ENCODE measurements around the gene PGS1.
A peak's percentile ranks its signal among the peaks of the same experiment; 100 is the strongest.

The PGS1 gene

GRCh38 chr17:78427140-78427539 lies 48.7 kb downstream of the PGS1 start:
- DNase-seq (ENCODE audit: low spot score), result no peak

GRCh38 chr17:78428025-78428575 lies 49.7 kb downstream of the PGS1 start:
- no peak for DNase-seq (ENCODE audit: low spot score)

GRCh38 chr17:78428836-78429617 lies 50.6 kb downstream of the PGS1 start:
- no peak for DNase-seq (ENCODE audit: low spot score)

- no peak for DNase-seq (ENCODE audit: low spot score)
Measured at GRCh38 chr17:78429618-78429995, 51.2 kb downstream of the PGS1 start.

- DNase-seq (ENCODE audit: low spot score), result no peak
Measured at GRCh38 chr17:78430892-78431691, 52.6 kb downstream of the PGS1 start.

GRCh38 chr17:78431692-78431958 lies 53.2 kb downstream of the PGS1 start:
- no peak for DNase-seq (ENCODE audit: low spot score)

- DNase-seq (ENCODE audit: low spot score), result no peak
Measured at GRCh38 chr17:78432226-78433012, 54.0 kb downstream of the PGS1 start.

GRCh38 chr17:78433013-78433727 lies 54.7 kb downstream of the PGS1 start:
- DNase-seq (ENCODE audit: low spot score), result no peak

GRCh38 chr17:78433780-78434335 lies 55.4 kb downstream of the PGS1 start:
- DNase-seq (ENCODE audit: low spot score), result no peak

GRCh38 chr17:78434455-78435329 lies 56.2 kb downstream of the PGS1 start:
- no peak for DNase-seq (ENCODE audit: low spot score)

GRCh38 chr17:78435330-78436005 lies 57.0 kb downstream of the PGS1 start:
- DNase-seq (ENCODE audit: low spot score), result no peak

- no peak for DNase-seq (ENCODE audit: low spot score)
Measured at GRCh38 chr17:78437508-78438169, 59.2 kb downstream of the PGS1 start.

- DNase-seq (ENCODE audit: low spot score), result peak; percentile 41
Measured at GRCh38 chr17:78438271-78438691, 59.8 kb downstream of the PGS1 start.

GRCh38 chr17:78438694-78439325 lies 60.4 kb downstream of the PGS1 start:
- peak; percentile 26 for DNase-seq (ENCODE audit: low spot score)

GRCh38 chr17:78441271-78441971 lies 63.0 kb downstream of the PGS1 start:
- no peak for DNase-seq (ENCODE audit: low spot score)

GRCh38 chr17:78442648-78443218 lies 64.3 kb downstream of the PGS1 start:
- no peak for DNase-seq (ENCODE audit: low spot score)

GRCh38 chr17:78444392-78444791 lies 65.9 kb downstream of the PGS1 start:
- DNase-seq (ENCODE audit: low spot score), result no peak

GRCh38 chr17:78446833-78447232 lies 68.4 kb downstream of the PGS1 start:
- no peak for DNase-seq (ENCODE audit: low spot score)
